Measurements from ENCODE around the gene CHTF18.

CHTF18 gene

GRCh38 chr16:794091-794822 lies 5.8 kb downstream of the CHTF18 start:
- Histone ChIP-seq H3K4me1 (ENCODE audit: control insufficient read depth, low read length) (peaks cover 11% of the 10 kb centered on the region), H3K27me3 (ENCODE audit: control insufficient read depth, low read length) (peaks cover 4% of the 10 kb centered on the region), H3K9me2 (replicated peaks; ENCODE audit: control insufficient read depth, low read length) (no peaks in the 10 kb centered on the region), H3K36me3 (ENCODE audit: control insufficient read depth, low read length) (peaks cover 49% of the 10 kb centered on the region), H3F3A (ENCODE audit: control insufficient read depth, insufficient read depth) (no peaks in the 10 kb centered on the region), H4K20me1 (ENCODE audit: control insufficient read depth, insufficient read depth, low read depth, low read length) (peaks cover 5% of the 10 kb centered on the region; the same call in 1 of the 2 replicates), H3K27ac (ENCODE audit: low read depth, low read length) (no peak overlapping the region), H3K9me3 (ENCODE audit: control insufficient read depth, insufficient read depth, low read length) (no peaks in the 10 kb centered on the region), H3K4me2 (ENCODE audit: low read length) (no peak overlapping the region), H3K79me2 (ENCODE audit: control insufficient read depth, low read length) (peaks cover 21% of the 10 kb centered on the region), H3K4me3 (ENCODE audit: low read length) (no peak overlapping the region)
- TF ChIP-seq CTCF (IDR thresholded peaks at IDR 0.05; ENCODE audit: low read depth, low read length, poor library complexity, severe bottlenecking) = no peak
- no peak for TF ChIP-seq EZH2phosphoT487 (IDR thresholded peaks at IDR 0.05; ENCODE audit: borderline replicate concordance, low read length)

- Histone ChIP-seq H3K9me2 (replicated peaks; ENCODE audit: control insufficient read depth, low read length) (no peaks in the 10 kb centered on the region), H3K9me3 (ENCODE audit: control insufficient read depth, insufficient read depth, low read length) (no peaks in the 10 kb centered on the region), H3K27me3 (ENCODE audit: control insufficient read depth, low read length) (peaks cover 8% of the 10 kb centered on the region), H3K36me3 (ENCODE audit: control insufficient read depth, low read length) (peaks cover 43% of the 10 kb centered on the region), H3K4me2 (ENCODE audit: low read length) (no peak overlapping the region), H3K4me1 (ENCODE audit: control insufficient read depth, low read length) (peaks cover 5% of the 10 kb centered on the region), H4K20me1 (ENCODE audit: control insufficient read depth, insufficient read depth, low read depth, low read length) (peaks cover 5% of the 10 kb centered on the region; the same call in 1 of the 2 replicates), H3K27ac (ENCODE audit: low read depth, low read length) (no peak overlapping the region), H3F3A (ENCODE audit: control insufficient read depth, insufficient read depth) (no peaks in the 10 kb centered on the region), H3K79me2 (ENCODE audit: control insufficient read depth, low read length) (peaks cover 14% of the 10 kb centered on the region), H3K4me3 (ENCODE audit: low read length) (no peak overlapping the region)
- no peak for TF ChIP-seq EZH2phosphoT487 (IDR thresholded peaks at IDR 0.05; ENCODE audit: borderline replicate concordance, low read length)
- TF ChIP-seq CTCF (IDR thresholded peaks at IDR 0.05; ENCODE audit: low read depth, low read length, poor library complexity, severe bottlenecking) = no peak
Measured at GRCh38 chr16:794853-795466, 6.5 kb downstream of the CHTF18 start.

- H3K4me3 ChIP-seq (ENCODE audit: low read length) = no peak overlapping the region
- peaks cover 5% of the 10 kb centered on the region; the same call in 1 of the 2 replicates for H3K4me1 ChIP-seq (ENCODE audit: control insufficient read depth, low read length)
- H4K20me1 ChIP-seq (ENCODE audit: control insufficient read depth, insufficient read depth, low read depth, low read length) = peaks cover 5% of the 10 kb centered on the region; the same call in 1 of the 2 replicates
- H3F3A ChIP-seq (ENCODE audit: control insufficient read depth, insufficient read depth) = no peaks in the 10 kb centered on the region
- no peaks in the 10 kb centered on the region for H3K9me3 ChIP-seq (ENCODE audit: control insufficient read depth, insufficient read depth, low read length)
- no peaks in the 10 kb centered on the region for H3K9me2 ChIP-seq (replicated peaks; ENCODE audit: control insufficient read depth, low read length)
- no peak overlapping the region for H3K4me2 ChIP-seq (ENCODE audit: low read length)
- TF ChIP-seq CTCF (IDR thresholded peaks at IDR 0.05; ENCODE audit: low read depth, low read length, poor library complexity, severe bottlenecking) (no peak), EZH2phosphoT487 (IDR thresholded peaks at IDR 0.05; ENCODE audit: borderline replicate concordance, low read length) (no peak)
- peaks cover 16% of the 10 kb centered on the region for H3K27me3 ChIP-seq (ENCODE audit: control insufficient read depth, low read length)
- H3K79me2 ChIP-seq (ENCODE audit: control insufficient read depth, low read length) = peaks cover 7% of the 10 kb centered on the region
- H3K36me3 ChIP-seq (ENCODE audit: control insufficient read depth, low read length) = peaks cover 36% of the 10 kb centered on the region
- no peak overlapping the region for H3K27ac ChIP-seq (ENCODE audit: low read depth, low read length)
Measured at GRCh38 chr16:795580-796229, 7.3 kb downstream of the CHTF18 start.
